ENCODE data around the gene CITED2. TPM values are rescaled to one million over a fixed set of nuclear protein-coding genes. Genes with fewer than 3 reads are reported as not detected.

Gene CITED2
- total RNA-seq, 1 donor from 2014 or later, result 79.7 TPM

DNA sequence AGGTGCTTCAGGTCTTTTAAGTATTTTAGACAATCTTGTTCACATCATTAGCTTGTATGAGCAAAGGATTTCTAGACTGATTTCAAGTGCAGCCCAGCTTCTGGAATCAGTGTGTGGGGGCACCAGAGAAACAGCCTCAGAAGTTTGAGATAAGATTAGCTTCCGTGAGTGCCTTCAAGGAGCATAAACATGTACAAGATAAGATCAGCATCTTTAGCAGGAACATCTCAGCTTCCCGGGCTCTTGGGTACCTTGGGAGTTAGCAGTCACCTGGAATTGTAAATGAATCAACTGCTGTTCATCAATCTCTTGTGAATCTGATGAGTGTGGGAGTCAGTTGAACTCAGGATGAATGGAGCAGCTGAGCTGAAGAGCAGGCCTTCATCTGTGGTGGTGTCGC, 12.0 kb upstream of the CITED2 start:
- DNase-seq (ENCODE audit: low spot score) (no peak), ATAC-seq (no peak)

DNA sequence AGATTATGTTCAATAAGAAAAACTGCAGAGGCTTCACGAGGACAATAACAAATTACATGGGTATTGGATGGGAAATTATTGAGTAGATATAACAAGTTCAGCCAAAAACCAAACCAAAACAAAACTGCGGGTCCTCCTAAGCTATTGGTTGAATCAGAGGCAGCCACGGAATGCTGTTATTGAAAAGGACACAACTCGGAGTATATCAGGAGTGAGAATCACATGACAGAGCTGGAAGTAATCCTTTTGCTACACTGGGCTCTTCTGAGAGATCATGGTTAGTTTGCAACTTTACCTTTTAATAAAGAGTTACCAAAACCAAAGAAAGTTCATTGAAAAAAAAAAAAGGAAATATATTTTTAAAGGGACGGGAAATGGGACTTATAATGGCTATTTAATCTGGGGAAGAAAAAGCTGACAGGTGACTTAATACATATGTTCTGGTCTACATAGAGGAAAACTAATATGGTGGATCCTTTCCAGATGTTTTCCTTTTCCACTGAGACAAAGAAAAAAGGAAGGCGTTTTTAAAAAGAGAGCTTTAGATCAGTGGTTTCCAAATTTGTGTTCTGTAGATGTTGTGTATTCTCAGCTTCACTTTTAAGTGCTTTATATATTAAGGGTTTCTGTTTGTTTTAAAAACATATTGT, 6.9 kb upstream of the CITED2 start:
- DNase-seq (ENCODE audit: low spot score), result no peak
- ATAC-seq, result no peak

DNA sequence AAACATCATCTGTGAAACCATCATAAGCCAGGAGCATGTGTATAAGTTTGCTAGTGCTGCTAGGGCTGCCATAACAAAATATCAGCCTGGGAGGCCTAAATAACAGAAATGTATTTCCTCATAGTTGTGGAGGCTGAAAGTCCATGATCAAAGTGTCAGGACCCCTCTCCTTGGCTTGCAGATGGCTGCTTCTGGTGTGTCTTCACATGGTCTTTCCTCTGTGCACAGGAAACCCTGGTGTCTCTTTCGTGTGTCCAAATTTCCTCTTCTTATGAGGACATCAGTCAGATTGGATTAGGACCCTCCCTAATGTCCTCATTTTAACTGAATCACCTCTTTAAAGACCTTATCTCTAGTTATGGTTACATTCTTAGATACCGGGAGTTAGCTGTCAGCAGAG, 6.2 kb upstream of the CITED2 start:
- no peak for ATAC-seq

DNA sequence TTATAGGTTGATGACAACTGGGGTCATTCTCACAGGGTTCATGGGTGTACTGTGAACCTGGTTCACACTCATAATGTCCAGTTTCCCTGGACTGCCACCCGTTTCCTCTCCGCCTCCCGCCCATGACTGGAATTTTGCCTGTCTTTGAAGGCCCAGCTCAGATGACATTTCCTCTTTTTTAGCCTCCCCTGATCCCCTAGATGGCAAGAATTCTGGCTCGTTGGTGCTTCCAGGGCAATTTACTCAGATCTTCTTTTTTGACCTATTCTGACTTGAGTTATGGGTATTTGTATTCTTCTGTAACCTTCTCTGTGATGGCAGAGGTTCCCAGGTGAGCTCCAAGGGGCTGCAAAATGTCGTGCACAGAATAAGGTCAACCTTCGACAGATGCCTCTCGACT, 5.7 kb upstream of the CITED2 start:
- ATAC-seq, result no peak

More for the DNA sequence above, 6.2 kb upstream of the CITED2 start:
- no peak for DNase-seq (ENCODE audit: low spot score)

DNA sequence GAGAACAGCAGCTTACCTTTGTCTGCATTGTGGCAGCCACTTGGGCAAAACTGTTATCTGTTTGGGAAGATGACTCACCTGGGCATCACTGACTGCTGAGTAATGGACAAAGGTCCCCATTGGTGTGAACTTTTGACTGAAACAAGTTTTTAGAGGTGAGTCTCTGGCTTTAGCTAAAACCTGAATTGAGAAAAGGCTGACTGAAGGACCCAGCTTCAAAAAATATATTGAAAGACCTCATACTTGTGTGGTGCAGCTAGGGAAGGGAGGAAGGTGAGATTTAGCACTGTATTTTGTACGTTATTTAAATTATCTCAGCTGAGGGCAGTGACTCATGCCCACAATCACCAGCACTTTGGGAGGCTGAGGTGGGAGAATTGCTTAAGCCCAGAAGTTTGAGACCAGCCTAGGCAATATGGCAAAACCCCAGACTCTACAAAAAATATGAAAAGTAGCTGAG, 4.5 kb upstream of the CITED2 start:
- DNase-seq (ENCODE audit: low spot score) (peak; percentile 70), ATAC-seq (peak; percentile 10)

More for the DNA sequence above, 5.7 kb upstream of the CITED2 start:
- no peak for DNase-seq (ENCODE audit: low spot score)

DNA sequence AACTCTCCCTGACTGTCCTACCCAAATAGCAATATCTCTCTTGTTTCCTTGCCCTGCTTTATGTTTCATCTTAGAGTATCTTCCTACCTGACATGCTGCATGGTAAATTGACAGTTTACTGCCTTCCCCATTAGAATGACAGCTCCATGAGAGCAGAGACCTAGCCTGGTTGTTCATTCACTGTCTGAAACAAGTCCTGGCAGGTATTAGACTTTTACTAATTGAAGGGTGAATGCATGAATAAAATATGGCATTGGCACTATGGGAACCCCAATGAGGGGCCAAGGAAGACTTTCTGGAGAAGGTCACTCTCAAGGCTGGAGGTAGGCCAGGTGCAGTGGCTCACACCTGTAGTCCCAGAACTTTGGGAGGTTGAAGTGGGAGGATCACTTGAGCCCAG, 3.8 kb upstream of the CITED2 start:
- ATAC-seq, result no peak

DNA sequence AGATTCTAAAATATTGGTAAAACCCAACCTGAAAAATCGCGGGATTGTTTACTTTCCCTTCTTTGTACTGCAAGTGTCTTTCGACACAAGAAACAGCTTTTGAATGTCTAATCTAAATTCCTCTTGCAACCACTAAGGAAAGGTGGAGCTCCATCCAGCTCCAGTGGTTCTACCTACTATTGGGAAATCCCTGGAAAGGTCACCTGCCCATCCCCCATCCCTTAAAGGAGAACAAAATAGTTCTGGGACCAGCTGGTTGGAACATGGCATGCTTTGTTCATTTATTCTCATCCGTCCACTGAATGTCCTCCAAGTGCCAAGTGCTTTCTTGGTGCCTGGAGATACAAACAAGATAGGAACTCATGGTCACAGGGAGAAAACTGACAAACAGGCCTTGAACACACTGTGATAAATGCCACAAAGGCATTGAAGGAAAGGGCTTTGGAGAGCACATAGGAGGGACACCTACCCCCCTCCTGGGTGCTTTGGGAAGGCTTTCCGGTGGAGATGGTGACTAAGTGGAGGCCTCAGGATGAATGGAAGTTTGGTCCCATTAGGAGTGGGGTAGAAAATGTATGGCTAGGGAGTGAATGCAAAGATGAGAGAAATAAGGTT, 2.3 kb upstream of the CITED2 start:
- ATAC-seq (no peak), DNase-seq (ENCODE audit: low spot score) (peak; percentile 79)

More for the DNA sequence above, 3.8 kb upstream of the CITED2 start:
- DNase-seq (ENCODE audit: low spot score), result no peak

DNA sequence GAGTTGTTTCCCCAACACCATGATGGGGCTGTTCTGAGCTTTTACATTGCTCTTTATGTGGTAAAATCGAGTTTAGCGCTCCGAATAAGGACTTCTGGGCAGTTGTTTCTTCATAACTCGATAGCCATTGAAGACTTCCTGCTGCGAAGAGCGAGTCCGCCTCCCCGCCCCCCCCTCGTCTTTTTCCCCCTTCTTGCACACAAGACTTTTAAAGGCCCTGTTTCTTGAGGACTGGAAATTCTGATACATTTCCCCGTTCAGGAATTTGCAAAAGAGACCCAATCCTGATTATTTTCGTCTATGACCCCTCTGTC, 1.5 kb upstream of the CITED2 start:
- no peak for ATAC-seq

DNA sequence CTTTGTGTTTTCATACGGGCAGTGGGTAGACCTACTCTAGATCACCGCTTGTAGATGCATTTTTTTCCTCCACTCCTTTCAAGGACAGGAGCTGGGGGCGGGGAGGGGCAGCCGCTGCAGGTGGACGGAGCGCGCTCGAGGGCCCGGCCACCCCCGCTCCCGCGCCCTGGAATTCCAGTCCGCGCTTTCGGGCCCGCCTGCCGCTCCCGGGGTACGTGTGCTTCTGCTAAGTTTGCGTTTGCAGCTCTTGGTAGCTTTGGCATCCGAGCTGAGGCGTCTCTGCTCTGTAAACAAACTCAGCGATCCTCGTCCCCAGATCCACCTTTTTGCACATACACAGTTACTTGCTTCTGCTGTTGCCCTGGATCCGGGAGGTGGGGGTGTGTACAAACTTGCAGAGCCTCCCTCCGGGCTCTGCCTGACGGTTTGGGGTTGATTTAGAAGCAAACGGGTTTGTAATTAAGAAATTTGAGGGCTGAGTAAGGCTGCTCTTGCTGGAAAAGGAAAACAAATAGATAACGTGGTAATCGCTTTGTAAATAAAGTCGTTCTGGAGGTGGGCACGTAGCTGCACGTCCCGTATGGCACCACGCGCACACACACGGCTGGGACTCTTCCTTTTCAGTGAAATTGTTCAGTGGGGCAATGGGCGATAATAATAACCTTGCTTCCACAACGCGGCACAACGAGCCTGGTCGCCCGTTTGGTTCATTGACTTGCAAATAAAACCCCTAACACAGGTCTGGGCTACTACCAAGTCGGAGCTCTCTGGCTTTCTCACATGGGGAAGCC, 973 bp upstream of the CITED2 start:
- DNase-seq (ENCODE audit: low spot score) (peak; percentile 96), ATAC-seq (peak; percentile 73)

More for the DNA sequence above, 1.5 kb upstream of the CITED2 start:
- DNase-seq (ENCODE audit: low spot score), result no peak

DNA sequence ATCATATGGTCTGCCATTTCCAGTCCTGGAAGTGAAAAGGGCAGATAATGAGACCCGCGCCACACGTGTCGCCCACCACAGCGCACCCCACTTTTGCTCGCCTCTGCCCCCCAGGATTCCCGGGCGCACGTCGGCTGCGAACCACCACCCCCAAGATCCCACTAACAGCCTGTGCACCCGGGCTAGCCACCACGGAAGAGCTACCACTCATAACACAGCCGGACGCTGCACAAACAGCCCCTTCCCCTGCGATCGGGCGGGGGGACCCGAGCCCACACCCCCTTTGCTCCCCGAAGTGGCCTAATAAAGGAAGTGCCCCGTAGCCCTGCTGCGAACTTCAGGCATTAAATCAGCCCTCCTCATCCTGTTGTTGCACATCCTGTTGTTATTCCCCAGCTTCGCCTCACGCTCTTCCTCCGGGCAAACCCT, 506 bp downstream of the CITED2 start:
- DNase-seq (ENCODE audit: low spot score) (no peak), ATAC-seq (peak; percentile 0)

DNA sequence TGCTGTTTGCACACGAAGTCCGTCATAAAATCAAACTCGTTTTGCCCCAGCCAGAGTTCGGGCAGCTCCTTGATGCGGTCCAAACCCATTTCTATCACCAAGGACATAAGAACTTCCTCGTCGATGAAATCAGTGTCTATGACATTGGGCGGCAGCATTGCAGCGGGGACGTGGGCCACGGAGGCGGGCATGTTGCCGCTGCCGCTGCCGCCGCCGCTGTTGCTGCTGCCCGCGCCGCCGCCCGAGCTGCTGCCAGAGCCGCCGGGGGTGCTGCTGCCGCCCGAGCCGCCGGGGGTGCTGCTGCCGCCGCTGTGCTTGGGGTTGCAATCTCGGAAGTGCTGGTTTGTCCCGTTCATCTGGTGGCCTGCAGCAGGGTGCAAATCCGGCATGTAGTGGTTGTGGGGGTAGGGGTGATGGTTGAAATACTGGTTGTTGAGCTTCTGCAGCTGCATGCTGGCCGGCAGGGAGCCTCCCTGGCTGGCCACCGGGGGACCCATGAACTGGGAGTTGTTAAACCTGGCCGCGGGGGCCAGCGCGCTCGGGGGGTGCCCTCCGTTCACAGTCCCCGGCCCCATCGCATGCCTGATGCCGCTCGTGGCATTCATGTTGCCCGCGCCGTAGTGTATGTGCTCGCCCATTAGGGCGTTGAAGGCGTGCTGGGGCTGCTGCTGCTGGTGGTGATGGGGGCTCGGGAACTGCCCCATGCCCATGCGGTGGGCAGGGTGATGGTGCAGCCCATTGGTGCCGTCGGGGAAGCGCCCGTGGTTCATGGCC, 1.1 kb downstream of the CITED2 start:
- ATAC-seq, result peak; percentile 5

DNA sequence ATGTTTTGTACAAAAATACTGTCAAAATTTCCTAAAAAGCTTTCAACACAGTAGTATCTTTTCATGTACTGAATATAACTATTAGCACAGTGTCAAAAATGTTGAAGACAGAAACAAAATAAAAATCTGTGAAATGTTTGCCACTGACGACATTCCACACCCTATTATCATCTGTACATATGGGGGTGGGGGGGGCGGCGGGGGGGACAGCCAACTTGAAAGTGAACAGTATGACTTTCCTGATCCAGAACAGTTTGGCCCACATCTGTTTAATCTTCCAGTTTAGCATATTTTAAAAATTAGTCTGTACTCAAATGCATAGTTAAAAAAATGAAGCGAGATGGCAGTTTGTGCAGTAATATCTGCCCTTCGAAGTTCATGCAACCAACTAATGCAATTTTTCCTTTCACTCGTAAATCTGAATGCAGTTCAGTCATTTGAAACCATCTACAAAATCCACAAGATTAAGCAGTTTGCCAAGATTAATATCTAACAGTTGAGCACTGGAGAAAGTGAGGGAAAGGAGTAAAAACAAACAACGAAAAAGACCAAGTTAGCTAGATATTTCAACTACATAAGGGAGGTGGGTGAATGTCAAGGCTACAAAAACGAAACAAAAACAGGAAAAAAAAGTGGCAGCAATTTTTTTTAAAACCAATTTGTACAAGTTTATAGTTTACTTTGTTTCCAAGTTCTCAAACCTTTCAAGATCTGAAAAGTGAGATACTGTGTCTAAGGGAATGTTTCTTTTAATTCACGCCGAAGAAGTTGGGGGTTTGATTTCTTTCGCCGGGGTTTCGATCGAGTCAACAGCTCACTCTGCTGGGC, 1.9 kb downstream of the CITED2 start:
- DNase-seq (ENCODE audit: low spot score) (no peak), ATAC-seq (no peak)

More for the DNA sequence above, 1.1 kb downstream of the CITED2 start:
- DNase-seq (ENCODE audit: low spot score), result peak; percentile 69

DNA sequence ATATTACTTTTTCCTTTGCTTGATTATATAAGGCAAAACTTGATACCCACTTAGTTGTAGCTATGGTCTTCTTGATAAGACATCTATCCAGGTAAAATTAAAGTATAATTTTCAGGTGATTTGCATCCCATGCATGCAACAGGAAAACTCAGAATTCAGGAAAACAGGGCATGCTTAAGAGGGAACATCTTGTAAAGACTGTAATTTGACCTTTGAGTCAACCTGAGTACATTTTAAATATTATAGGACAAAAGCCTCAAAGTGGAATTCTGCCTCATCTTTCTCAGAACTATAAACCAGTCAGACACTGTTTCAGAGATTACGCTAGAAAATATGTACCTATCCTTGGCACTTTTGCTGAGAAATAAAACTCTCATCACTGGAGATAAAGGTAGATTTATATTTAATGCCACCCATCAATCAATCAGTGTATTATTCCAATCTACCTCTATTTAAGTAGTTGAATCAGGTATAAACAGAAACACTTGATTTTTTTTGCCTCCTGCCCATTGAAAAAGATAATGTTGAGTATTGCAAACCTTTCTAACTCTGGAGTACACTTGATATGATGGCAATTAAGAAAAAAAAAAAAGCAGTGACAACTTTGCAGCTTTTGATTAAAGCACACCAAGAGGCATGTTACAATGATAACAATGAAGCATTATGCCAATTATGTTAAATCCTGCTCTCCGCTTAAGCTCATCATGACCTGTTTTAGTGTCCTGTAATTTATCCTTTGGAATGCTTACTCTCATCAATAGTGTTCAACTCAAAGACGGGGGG, 2.8 kb downstream of the CITED2 start:
- ATAC-seq, result no peak
- no peak for DNase-seq (ENCODE audit: low spot score)

DNA sequence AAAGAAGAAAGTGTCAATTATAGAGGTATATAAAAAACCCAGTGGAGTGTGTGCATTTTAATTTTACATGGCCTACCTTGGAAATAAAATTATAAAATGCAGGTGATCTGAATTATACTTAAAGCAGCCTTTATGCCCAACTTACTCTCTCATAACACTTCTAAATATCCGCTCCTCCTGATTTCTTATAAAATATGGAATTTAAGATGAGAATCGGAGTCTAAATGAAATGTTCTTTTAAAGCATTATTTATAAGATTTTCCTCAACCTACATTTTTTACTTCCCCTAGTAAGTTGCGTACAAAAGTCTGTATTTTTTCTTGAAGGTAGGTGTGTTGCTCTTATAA, 3.5 kb downstream of the CITED2 start:
- ATAC-seq (no peak), DNase-seq (ENCODE audit: low spot score) (no peak)

DNA sequence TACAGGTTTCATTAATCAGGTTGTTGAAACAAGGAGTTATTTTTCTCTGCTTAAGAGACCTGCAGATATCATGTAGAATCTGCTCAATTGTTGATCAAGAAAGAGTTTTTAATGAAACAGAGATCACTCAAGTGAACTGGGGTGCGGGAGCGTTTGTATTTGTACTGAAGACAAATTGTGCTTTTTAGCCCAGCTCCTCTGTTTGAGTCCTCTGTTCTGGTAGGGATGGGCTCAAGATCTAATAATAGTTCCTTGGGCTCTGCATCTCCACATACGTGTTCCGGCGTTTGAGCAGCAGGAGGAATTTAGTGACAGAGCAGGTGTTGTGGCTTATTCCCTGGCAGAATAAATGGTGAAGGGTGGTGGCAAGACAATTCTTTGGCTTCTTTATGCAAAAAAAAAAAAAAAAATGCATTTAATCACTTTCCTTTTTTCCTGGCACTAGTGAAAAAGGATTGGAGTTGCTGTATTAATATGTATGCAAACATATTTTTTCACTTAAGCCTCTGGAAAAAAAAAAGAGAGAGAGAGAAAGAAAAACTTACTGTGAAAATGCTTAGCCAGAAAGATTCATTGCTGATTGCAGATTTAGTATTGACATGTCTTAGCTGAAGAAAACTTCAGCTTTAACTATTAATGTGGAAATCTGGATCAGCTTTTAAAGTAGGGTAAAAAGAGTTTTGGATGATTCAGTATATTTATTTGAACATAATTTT, 4.0 kb downstream of the CITED2 start:
- DNase-seq (ENCODE audit: low spot score) (no peak), ATAC-seq (no peak)

DNA sequence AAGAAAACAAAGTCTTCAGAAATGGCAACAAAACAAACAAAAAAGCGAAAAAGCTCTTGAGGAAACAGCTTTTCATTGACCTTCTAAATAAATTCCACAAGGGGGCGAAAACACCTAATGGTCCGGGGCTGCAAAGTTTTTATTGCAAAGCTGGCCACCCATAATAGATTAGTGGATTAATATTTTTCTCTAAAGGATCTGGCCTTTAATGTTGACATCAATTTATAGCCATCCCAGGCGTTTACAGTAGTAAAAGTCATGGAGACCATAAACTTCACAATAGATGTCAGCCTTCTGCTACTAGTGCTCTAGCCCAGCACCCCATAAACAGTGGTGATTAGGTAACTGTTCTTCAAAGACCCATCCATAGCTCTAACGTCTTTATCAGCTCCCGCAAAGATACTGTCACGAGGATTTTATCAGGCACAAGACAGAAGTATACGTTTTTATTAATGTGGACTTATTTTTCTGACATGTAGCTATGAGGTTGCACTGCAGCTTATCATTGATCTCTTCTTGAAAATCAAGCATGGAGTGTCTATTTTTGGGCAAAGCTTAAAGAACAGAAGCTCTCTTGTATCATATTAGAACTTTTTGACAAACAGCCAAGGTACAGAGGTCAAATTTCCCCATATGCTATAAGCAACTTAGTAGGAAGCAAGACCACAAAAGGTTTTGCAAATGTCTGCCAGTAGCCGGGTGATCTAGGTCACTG, 4.7 kb downstream of the CITED2 start:
- DNase-seq (ENCODE audit: low spot score), result no peak
- ATAC-seq, result peak; percentile 29

DNA sequence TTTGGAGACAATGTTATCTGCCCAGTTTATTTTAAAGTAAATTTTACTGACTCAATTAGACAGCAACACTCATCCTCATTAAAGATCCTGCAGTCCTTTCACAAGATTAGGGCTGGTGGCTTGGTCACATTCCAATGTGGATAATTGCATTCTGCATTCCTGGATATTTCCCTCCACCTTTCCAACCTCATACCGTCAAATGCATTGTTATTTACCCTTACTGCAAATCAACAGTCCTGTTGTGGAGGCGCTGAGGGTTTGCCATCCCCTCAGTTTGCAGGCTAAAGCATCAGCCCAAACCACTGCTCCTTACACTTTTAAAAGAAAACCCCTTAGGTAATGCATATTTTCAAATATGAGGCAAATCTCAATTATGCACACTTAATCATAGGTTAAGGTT, 5.4 kb downstream of the CITED2 start:
- ATAC-seq (no peak), DNase-seq (ENCODE audit: low spot score) (no peak)

DNA sequence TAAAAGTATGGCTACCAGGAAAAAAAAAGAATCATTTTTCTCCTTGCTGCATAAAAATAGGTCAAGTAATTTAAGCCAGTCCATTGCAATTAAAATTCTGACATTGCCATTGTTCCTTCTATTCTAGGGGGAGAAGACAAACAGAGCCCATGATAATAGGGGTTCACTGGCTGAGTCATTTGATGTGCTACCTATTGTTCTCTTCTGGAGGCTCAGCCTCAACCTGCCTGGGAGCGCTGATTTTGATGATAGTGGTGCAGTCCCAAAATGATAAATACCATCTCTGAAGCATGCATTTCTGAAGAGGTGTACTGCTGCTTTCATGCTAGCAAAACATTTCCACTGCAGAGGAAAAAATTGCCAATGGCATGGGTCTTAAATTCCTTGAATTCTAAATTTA, 5.8 kb downstream of the CITED2 start:
- DNase-seq (ENCODE audit: low spot score) (no peak), ATAC-seq (no peak)

All from left lobe of liver (tissue), 2 donors.